H1 (cell line): ENCODE measurements around the gene NMU. TPM values are rescaled to one million over a fixed set of nuclear protein-coding genes. Genes with fewer than 3 reads are reported as not detected.
A peak's percentile ranks its signal among the peaks of the same experiment; 100 is the strongest.

Experiments
- CBX5 ChIP-seq: fragments of 300-800, 300-1000 bp; sonication (generic); IDR thresholded peaks from 2 replicates; pipeline ENCODE4 v1.7.1; 2016; ENCODE audit warnings: antibody characterized with exemption, low read length, low read depth
- CREB1 ChIP-seq: IDR thresholded peaks from 2 replicates; pipeline ENCODE4 v1.6.1; 2012; ENCODE audit warnings: inconsistent platforms
- E2F6 ChIP-seq: IDR thresholded peaks from 2 replicates; pipeline ENCODE4 v1.6.1; 2012; ENCODE audit warnings: inconsistent platforms
- MAFK ChIP-seq: IDR thresholded peaks from 2 replicates; pipeline ENCODE4 v1.6.1; 2012; ENCODE audit warnings: low read depth, mild to moderate bottlenecking, improper control_type of control experiment, low read length
- MAX ChIP-seq: IDR thresholded peaks from 2 replicates; pipeline ENCODE4 v1.6.1; 2012; ENCODE audit warnings: inconsistent platforms
- NANOG ChIP-seq: IDR thresholded peaks from 2 replicates; pipeline ENCODE4 v1.6.1; 2011; ENCODE audit warnings: low read length, low read depth, mild to moderate bottlenecking, inconsistent platforms; ENCODE audit not compliant: insufficient read depth, poor library complexity, severe bottlenecking
- POLR2A ChIP-seq, 2 experiments: IDR thresholded peaks; 1 replicate in 1 of 2; 2 replicates in 1 of 2; pipeline ENCODE4 v1.6.1; 2011; ENCODE audit warnings: low read depth in 2 of 2, low read length in 2 of 2, mild to moderate bottlenecking in 2 of 2; ENCODE audit errors: control extremely low read depth in 1 of 2
- RAD21 ChIP-seq, 2 experiments: IDR thresholded peaks in 1 of 2; conservative IDR thresholded peaks in 1 of 2; 2 replicates each; pipeline ENCODE4 v1.6.1; 2011; ENCODE audit warnings: low read depth in 2 of 2, low read length in 2 of 2, improper control_type of control experiment in 1 of 2, inconsistent platforms in 1 of 2, mild to moderate bottlenecking in 1 of 2, moderate library complexity in 1 of 2
- RFX5 ChIP-seq: IDR thresholded peaks from 2 replicates; pipeline ENCODE4 v1.6.1; 2011; ENCODE audit warnings: low read depth, low read length, improper control_type of control experiment, borderline replicate concordance
- TAF7 ChIP-seq: optimal IDR thresholded peaks from 2 replicates; pipeline ENCODE3; 2011; ENCODE audit warnings: low read depth, mild to moderate bottlenecking, inconsistent platforms, low read length, moderate library complexity, borderline replicate concordance
- TBP ChIP-seq: IDR thresholded peaks from 2 replicates; pipeline ENCODE4 v1.6.1; 2011; ENCODE audit warnings: low read depth, low read length, improper control_type of control experiment
- polyA plus RNA-seq, 7 experiments: library from polyadenylated mRNA; depleted of rRNA in 3 of 7; stranded (reverse) in 5 of 7; unstranded in 2 of 7; fragments of >200 nt in 5 of 7; fragments of 200-250 nt in 2 of 7; gene quantifications; 1 replicate in 5 of 7; 2 replicates in 1 of 7; 4 replicates in 1 of 7; pipeline versions ENCODE4 v1.2.1 to v1.2.3, GENCODE V29; 2011 to 2013; ENCODE audit warnings: missing spikeins in 2 of 7, mixed read lengths in 2 of 7
- total RNA-seq: library from RNA; stranded (reverse); fragmentation: NEBNext Ultra II Directional; extraction: Animal tissue kit (Norgen Biotek cat#: 25700); gene quantifications from 2 replicates; pipeline ENCODE4 v1.2.1, GENCODE V29; 2021

NMU gene
- total and polyA plus RNA-seq, 2 of the 8 experiments (the other 6 are each of a cell fraction or from before 2014, with no cell fraction given) = 30.5 to 50.4 TPM

- TF ChIP-seq CBX5 = no peak
- no peak; the same call in 1 of the 2 replicates for TF ChIP-seq E2F6
- peak in 1 of 2 experiments; percentile 28; a peak in 2 of 4 replicates for TF ChIP-seq RAD21 (IDR thresholded peaks at IDR 0.05 in 1 of 2, conservative IDR thresholded peaks at IDR 0.05 in 1 of 2; ENCODE audit: low read depth in 2 of 2, low read length in 2 of 2)
- TF ChIP-seq TBP = peak; percentile 29; the same call in 1 of the 2 replicates
- no peak for TF ChIP-seq NANOG
- peak; percentile 76 for TF ChIP-seq TAF7
- TF ChIP-seq CREB1 = peak; percentile 77
- TF ChIP-seq MAX = peak; percentile 33; the same call in 1 of the 2 replicates
- peak in 1 of 2 experiments; percentile 68; a peak in 2 of 3 replicates for TF ChIP-seq POLR2A (IDR thresholded peaks at IDR 0.05; ENCODE audit: control extremely low read depth in 1 of 2, low read depth in 2 of 2, low read length in 2 of 2)
- TF ChIP-seq RFX5 = no peak
- no peak for TF ChIP-seq MAFK
These were observed 89.2 kb downstream of the NMU start, which contains the start of gene CLOCK (continued) for GRCh38 chr4:55546756-55547465.
